ENCODE measurements around the gene CTNNBIP1.
"Not testable (repeated sequence)": the region's sequence is repeated elsewhere in the genome, so short reads cannot be mapped to it uniquely, and the experiment has no call there.

The CTNNBIP1 gene

GRCh38 chr1:9825093-9826074, 84.7 kb downstream of the CTNNBIP1 start:
- peak; percentile 88 for DNase-seq

DNA sequence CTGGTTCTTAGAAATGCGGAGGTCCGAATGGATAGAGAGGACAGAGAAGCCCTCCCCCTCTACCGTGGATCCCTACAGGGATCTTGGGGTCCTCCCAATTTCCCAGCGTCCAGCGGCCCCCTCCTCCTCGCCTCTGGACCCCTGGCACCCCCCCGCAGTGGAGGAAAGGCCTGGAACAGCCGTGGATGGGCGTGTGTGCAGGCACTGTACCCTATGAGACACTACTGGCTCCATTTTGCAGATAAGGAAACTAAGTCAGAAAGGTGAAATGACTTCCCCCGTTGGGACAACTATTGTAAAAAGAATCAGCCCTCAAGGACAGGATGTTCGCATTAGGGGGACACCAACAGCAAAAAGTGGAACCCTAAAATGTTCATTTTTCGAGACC, 85.4 kb downstream of the CTNNBIP1 start:
- DNase-seq = no peak

GRCh38 chr1:9823943-9824701, 85.9 kb downstream of the CTNNBIP1 start, which contains the start of gene CLSTN1:
CLSTN1 (minus strand) TSS chr1:9823965; CDS start chr1:9823733, 232 bp downstream.
- peak; percentile 56 for DNase-seq

DNA sequence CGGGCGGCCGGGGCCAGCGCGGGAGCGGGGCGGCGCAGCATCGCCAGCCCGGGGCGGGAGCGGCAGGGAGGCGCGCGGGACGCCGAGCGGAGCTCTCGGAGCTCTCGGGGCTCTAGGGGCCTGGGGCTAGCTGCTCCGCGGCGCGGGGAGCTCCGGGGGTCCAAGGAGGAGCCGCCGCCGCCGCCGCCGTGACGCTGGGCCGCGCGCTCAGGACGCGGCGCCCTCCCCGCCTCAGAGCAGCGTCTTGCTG, 86.5 kb downstream of the CTNNBIP1 start:
- DNase-seq = no peak

- no peak for DNase-seq
Measured at GRCh38 chr1:9822897-9823692, 87.0 kb downstream of the CTNNBIP1 start.

GRCh38 chr1:9822490-9822889, 87.6 kb downstream of the CTNNBIP1 start:
- DNase-seq = no peak

DNA sequence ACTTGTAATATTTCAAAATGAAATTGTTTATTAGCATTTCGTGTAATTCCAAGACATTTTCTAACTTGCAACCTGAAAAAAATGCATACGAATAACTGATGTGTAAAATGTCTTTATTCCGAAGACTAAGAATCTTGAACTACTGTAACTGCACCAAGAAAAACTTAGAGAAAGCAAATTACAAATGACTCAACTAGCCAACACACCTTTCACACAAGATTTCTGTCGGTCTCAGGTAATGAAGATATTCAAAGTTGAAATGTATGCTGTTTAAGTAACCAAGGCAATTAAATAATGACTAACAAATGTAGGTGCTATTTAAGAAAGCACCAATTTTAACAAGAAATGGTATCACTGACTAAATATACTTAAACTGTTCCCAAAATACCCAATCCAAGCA, 88.4 kb downstream of the CTNNBIP1 start:
- no peak for DNase-seq

- DNase-seq = no peak
Measured at GRCh38 chr1:9820521-9820920, 89.5 kb downstream of the CTNNBIP1 start.

DNA sequence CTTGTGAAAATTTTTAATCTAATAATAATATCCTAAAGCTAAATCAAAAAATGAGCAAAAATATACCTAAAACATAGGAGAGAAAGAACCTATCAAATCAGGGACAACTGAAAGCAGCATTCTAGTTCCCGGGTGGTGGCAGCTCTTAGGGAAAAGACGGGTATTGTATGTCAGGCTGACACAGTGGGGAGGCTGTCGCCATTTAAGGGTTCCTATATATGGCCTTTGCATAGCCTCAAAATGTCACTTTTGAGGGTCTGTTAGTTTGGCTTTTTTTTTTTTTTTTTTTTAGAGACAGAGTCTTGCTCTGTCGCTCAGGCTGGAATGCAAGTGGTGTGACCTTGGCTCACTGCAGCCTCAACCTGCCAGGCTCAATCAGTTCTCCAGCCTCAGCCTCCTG, 92.3 kb downstream of the CTNNBIP1 start:
- DNase-seq = no peak

DNA sequence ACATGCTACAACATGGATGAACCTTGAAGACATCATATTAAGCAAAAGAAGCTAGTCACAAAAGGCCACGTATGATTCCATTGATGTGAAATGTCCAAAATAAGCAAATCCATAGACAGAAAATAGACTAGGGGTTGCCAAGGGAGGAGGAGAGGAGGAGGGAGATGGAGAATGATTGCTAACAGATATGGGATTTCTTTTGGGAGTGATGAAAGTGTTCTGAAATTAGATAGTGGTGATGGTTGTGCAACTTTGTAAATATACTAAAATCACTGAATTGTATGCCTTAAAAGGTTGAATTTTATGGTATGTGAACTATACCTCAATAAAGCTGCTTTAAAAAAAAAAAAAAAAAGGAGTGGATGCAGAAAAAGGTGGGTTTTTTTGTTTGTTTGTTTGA, 93.9 kb downstream of the CTNNBIP1 start:
- DNase-seq = no peak

DNA sequence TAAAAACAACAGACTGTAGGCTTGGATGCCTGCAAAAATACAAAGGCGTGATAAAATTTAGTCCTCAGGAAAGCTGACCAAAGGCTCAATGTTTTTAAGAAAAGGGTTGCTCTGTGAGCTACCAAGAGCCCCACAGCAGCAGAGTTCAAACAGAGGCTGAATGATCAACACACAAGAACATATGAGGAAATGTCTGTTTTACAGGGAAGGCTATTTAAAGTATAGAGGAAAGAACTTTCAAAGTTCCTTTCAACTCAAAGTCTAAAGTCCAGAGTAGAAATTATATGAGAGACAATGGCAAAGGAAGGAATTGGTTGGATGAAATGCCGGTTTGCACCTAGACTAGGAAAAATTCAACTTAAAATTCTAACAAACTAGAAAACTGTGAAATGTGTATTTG, 94.9 kb downstream of the CTNNBIP1 start:
- no peak for DNase-seq

DNA sequence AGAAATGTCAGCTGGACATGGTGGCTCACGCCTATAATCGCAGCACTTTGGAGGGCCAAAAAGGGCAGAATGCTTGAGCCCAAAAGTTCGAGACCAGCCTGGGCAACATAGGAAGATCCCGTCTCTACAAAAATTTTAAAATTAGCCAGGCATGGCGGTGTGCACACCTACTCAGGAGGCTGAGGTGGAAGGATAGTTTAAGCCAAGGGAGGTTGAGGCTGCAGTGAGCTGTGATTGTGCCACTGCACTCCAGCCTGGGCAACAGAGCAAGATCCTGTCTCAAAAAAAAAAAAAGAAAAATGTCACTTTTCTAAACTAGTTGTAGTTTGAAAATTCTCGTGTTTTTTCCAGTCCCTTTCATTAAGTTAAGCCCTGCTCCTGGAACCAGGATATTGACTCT, 95.5 kb downstream of the CTNNBIP1 start:
- DNase-seq = no peak

GRCh38 chr1:9811239-9811966, 98.7 kb downstream of the CTNNBIP1 start:
- no peak for DNase-seq

GRCh38 chr1:9809100-9809510, 101.0 kb downstream of the CTNNBIP1 start:
- peak; percentile 70 for DNase-seq

DNA sequence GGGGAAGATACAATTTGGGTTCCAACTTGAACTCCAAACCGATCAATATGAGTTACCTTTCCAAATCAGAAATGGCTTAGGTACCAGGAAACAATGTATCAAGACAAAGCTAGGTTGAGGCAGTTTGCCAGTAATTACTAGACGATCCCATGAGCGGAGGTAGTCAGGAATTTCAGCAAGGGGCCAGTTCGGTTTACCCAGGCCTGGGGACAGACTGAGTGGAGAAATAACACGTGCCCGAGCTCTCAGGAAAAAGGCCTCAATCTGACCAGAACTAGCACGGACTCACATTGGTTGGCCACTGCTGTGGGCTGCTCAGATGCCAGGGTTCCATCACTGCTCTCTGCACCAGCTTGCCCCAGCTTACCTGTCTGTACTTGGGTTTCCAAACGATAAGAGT, 101.6 kb downstream of the CTNNBIP1 start:
- DNase-seq = no peak

- no peak for DNase-seq
Measured at GRCh38 chr1:9807541-9807940, 102.5 kb downstream of the CTNNBIP1 start.

GRCh38 chr1:9805972-9806371, 104.1 kb downstream of the CTNNBIP1 start:
- not testable (repeated sequence) for DNase-seq

- DNase-seq = no peak
Measured at GRCh38 chr1:9805006-9805508, 105.0 kb downstream of the CTNNBIP1 start.

DNA sequence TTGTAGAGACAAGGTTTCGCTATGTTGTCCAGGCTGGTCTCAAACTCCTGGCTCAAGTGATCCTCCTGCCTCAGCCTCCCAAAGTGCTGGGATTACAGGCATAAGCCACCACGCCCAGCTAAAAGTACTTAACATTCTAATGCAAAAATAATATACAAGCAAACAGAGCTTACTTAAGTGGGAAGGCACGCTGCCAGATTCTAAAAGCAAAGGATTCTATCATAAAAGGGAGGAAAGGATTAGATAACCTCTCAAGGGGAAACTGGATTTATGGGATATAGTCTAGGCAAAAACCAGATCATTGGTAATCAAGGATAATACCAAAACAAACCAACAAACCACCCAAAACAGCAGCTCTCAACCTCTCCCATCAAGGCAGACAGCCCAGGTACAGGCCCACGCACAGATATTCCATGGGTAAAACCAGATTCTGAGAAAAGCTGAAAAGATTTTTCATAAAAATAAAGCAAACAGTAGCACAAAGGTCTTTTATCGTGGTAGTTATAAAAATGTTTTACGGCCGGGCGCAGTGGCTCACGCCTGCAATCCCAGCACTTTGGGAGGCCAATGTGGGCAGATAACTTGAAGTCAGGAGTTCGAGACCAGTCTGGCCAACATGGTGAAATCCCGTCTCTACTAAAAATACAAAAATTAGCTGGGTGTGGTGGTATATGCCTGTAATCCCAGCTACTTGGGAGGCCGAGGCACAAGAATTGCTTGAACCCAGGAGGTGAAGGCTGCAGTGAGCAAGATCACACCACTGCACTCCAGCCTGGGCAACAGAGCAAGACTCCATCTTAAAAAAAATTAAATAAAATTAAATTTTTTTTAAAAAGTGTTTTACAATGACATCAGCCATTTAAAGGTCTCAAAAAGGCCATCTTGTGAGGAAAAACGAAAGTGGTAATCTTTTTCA, 106.8 kb downstream of the CTNNBIP1 start:
- DNase-seq = not testable (repeated sequence)

DNA sequence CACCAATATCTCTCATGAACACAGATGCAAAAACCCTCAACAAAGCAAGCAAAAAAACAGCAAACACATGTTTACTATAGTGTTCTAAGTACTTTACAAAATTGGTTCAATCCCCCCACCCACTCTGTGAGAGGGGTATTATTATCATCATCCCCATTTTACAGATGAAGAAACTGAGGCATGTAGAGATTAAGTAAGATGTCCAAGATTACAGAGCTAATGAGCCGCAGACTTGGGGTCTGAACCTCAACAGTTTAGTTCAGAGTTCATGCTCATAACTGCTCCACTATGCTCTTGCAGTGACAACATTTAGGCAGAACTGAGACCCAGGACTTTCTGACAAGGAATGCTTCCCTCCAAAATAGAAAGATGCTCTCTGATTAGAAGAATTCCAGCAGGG, 108.2 kb downstream of the CTNNBIP1 start:
- no peak for DNase-seq
